IPS-NIHi7 (cell line): ENCODE results near the gene FOCAD.

Experiments
- DNase-seq: peaks from one replicate; pipeline ENCODE4 v3.0.0; 2012; ENCODE audit warnings: mixed read lengths; ENCODE audit errors: extremely low spot score

FOCAD gene

DNA sequence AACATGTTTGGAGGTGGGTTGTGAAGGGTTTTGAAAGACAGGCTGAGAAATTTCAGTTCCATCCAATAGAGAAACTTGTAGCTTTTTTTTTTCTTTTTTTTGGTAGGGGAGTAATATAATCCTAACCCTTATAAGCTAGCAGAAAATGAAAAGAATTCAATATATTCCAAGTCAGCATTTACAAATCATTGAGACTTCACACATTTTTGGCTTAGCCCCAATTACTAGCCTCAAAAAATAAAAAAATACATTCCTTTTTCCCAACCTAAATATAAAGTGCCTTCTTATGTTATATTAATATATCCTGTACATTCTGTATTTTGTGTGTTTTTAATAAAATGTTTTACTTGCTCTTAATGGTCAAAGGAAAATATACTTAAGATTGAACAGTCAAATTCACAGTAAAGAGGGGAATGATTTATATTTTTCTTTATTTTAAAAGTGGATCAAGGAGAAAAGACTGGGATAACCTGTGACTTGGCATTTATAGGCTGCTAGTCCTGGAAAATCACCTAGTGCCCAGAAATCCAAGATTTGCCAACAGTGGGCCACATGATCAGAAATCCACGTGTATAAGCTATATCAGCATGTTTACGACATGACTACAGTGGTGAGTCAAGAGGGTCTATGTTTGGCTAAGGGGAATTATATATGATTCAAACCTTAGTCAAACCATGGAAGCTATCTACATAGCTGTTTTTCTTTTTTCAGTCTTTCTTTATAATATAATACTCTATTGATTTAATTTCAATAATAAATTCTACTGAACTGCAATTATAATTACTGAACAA lies 332.8 kb downstream of the FOCAD start:
- no peak for DNase-seq

DNA sequence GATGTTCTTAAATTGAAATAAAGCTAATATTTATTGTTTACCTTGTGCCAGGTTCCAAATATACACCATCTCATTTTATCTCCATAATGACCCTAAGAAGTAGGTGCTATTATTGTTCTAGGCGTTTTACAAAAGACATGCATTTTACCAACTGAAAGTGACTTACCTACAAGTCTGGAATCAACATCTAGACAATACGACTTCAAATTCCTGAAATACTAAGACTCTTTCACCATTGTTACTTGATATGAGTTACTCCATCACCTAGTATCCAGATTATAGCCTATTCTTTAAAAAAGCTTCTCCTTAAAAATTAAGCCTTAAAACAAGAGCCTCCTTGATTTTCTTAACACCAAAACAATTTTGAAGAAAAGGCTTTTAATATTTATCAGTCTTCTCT lies 334.1 kb downstream of the FOCAD start:
- no peak for DNase-seq

DNA sequence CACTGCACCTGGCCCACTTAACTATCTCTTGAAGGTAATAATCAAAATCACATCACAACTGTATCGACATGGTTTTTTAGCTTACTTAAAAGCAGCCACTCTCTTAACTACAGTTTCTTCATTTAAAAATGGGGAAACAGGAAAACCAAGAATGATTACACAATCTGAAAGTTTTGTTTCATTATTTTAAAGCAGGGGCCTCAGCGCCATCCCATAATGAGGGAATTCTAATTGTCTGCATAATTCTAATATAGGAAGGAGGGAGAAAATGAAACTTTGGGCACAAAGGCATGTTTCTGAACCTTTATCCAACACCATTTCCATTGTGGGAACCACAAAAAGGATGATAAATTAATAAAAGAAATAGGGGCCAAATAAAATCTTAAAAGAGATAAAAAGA lies 339.8 kb downstream of the FOCAD start:
- no peak for DNase-seq

DNA sequence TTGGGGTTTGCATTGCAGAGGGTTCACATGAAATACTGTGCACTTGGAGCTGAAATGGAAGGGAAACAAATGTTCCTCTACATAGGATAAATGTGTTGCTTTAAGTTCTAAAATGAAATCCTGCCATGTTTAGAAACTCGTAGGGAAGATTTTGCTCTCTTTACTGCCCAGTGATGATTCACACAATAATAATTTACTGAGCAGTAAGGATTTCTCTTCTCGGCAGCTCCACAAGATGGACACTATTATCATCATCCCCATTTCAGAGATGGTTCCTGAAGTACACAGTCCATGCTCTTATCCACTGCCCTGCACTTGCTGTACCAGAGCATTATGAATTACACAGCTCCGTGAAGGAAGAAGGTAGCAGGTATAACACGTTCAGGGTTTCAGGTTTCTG lies 343.2 kb downstream of the FOCAD start:
- no peak for DNase-seq

DNA sequence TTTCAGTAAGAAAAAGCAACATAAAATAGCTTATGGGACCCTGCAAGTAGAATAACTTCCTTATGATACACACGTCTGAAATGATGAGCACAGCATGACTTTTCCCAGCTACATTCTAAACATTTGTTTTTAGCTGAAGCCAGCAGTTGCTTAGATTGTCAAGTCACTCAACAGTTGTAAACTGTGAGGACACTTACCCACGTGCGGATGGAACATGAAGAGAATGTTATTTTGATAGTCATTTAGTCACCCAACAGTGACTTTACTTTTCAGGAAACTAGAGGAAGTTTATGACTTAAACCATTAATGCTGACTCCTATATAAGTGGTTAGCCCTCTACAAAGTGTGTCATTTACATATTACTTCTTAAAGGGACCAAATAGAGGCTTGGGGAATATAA lies 344.4 kb downstream of the FOCAD start:
- DNase-seq, result no peak

DNA sequence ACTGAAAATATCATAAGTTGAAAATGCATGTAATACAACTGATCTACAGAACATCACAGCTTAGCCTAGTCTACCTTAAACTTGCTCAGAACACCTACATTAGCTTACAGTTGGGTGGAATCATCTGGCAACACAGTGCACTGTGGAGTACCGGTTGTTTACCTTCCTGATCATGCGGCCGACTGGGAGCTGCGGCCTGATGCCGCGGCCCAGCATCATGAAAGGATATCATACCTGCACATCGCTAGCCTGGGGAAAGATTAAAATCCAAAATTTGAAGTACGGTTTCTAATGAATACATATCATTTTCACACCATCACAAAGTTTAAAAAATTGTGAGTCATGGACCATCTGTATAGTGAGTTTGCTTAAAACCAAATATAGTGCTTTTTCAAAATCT lies 345.6 kb downstream of the FOCAD start:
- no peak for DNase-seq

DNA sequence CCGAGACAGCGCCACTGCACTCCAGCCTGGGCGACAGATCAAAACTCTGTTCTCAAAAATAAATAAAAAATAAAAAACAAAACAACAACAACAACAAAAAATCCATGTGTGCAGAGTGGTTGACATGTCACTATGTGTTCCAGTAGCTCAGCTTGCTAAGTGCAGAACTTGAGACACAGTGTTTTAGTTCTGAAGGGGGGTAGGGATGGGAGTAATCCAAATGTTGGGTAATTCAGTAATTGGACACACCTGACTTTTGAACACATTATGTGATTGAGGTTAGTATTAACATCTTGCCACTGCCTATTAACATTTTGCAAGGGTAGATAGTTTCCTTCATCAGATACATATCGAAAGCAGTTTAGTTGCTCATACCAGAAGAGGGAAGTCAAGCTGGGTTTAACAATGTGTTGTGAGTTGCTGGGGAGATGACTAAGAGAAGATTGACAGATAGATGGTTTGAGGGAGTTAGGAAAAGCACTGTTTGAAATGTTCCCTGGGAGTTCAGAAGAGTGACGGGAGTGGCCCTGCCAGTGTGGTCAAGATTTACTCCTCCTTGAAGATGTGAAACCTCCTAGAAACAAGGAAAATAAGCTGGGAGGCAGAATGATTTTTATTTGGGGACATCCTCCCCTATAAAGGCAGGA lies 346.5 kb downstream of the FOCAD start:
- DNase-seq, result peak; percentile 38

DNA sequence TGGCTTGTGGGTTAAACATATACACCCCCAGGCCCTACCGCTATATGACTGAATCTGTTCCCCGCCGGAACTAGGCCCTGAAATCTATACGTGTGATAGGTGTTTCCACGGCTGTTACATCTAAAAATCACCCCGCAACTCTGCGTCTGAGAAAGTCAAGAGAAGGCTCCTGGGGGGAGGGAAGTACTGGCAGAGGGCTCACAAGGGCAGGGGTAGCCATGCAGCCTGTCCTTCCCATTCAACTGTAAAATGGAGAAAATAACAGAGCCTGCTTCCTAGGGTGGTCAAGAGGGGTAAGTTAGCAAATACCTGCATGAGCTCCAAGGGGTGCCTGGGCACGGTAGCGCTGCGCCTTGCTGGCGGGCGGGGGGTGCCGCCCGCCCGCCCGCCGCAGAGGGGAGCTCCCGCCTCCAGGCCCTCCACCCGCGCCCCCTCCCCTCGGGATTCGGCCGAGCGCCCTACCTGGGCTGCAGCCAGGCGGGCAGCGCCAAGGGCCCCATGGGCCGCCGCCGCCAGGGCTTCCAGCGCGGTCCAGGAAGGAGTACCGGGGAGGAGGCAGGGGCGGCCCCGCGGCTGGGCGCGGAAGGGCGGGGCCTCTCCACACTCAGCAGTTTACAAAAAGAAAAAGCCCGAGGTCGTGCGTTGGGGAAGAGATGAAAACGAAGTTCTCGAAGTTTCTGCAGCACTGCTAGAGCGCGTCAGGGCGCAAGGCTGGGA lies 347.2 kb downstream of the FOCAD start, which contains the start of gene HACD4:
TSS of gene HACD4 (minus strand) at position 550 of the 717 bp plus-strand sequence. CDS start at position 500, 50 bp downstream.
- peak; percentile 83 for DNase-seq

DNA sequence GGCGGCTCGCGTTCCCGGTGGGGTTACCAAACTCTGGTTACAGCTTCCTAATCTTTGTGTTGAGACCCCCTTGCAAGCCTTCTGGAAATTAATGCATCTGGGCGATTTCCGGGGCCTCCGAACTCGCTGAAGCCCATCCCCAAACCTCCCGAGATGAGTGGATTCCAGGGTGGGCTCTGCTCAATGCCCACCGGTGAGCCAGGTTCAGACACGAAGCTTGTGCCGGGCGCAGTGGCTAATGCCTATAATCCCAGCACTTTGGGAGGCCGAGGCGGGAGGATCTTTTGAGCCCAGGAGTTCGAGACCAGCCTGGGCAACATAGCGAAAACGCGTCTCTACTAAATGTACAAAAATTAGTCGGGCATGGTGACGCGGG lies 347.7 kb downstream of the FOCAD start:
- DNase-seq, result no peak

DNA sequence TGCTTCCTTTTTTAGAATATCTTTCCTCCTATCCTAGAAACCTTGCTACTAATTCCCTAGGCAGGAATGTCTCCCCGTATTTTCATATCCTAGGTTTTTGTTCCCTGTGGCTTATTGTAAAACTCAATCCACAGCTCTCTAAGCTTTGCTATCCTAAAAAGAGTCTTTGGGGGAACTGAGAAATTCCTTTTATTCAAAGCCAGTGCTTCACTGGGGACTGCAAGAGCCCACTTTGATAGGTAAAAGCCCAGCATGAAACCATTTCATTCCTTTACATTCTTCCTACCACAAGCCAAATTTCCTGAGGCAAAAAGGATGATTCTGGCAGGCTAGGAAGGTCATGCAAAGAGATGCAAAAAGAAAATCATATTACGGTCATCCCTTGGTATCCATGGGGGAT lies 353.2 kb downstream of the FOCAD start:
- no peak for DNase-seq

DNA sequence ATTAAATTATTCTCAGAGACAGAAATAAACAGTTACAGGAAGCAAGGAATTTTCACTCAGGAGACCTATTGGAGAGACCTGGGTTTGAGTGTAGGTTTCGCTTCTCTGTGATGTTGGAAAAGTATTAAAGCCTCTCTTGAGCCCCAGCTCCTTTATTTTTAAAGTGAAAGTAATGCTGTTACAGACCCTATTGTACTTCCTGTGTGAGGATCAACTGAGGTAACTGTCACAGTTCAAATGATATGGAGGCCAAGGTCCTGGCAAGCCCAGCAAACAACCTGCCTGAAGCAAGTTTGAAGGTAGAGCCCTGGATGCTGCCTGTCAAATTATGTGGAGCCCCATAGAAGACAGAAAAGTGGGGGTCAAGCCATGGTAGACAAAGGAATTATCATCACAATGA lies 355.2 kb downstream of the FOCAD start:
- DNase-seq, result no peak

DNA sequence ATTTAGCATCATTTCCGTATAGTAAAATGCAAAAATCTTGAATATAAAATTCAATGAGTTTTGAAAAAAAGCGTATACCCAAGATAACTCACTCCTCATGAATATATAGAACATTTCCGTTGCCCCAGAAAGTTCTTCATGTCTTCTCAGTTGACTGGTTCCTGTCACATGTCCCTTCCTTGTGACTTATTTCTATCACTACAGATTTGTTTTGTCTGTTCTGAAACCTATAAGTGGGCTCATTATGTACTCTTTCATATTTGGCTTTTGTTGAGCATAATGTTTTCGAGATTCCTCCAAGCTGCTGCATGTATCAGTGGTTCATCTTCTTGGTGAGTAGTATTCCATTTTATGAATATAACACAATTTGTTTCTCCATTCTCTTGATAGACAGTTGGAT lies 358.4 kb downstream of the FOCAD start:
- no peak for DNase-seq

DNA sequence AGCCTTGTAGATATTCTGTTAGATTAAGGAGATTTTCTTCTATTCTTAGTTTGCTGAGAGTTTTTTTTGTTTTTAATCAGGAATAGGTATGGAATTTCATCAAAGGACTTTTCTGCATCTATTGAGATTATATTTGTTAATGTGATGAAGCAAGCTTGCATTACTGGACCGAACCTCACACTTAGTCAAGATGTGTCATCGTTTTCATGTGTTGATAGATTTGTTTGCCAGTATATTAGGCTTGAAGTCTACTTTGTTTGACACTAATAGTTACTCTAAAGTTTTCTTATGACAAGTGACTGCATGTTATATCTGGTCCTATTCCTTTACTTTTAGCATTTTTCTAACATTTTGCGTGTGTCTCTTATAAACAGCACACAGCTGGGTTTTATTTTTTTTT lies 359.8 kb downstream of the FOCAD start:
- no peak for DNase-seq
